ENCODE data around the gene TMC6. TPM values are rescaled to one million over a fixed set of nuclear protein-coding genes. Genes with fewer than 3 reads are reported as not detected.

Gene TMC6
- polyA plus RNA-seq, 1 donor (not counting 4 experiments of a cell fraction or from before 2014, with no cell fraction given) = 20.4 TPM

DNA sequence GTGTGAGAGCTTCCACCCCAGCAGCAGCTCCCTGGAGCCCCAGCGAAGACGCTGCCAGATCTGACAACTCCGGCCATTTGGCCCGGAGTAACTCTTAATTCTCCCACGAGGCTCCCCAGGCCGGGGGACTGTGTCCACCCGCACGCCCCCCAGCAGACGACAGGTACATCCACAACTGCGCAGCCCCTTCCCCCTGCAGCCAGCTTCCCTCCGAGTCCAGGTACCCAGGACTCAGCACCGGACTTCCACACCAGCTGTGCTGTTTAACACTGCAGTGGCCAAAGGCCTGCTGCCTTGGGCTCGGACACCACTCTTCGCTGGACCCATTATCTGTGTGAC lies 47.1 kb upstream of the TMC6 start:
- dilution Hi-C loops (cut with MboI; ENCODE audit: extremely low pct_ligation_motif_present, low sequenced_read_pairs) = no loop called here
- no peaks in the 10 kb centered on the region for H3K9me1 ChIP-seq (ENCODE audit: control insufficient read depth, extremely low read depth, insufficient read depth, low read length)
- H3K4me1 ChIP-seq (ENCODE audit: control insufficient read depth, extremely low read depth, insufficient read depth, low read length) = peaks cover 15% of the 10 kb centered on the region
- DNase-seq (ENCODE audit: low read depth, low spot score) = no peak
- H3K9ac ChIP-seq (ENCODE audit: control insufficient read depth, extremely low read depth, insufficient read depth, low read length) = no peak overlapping the region
- H3K4me2 ChIP-seq (ENCODE audit: control insufficient read depth, extremely low read depth, insufficient read depth, low read depth, low read length) = no peak overlapping the region
- H3K9me3 ChIP-seq (ENCODE audit: control insufficient read depth, low read depth, low read length) = no peaks in the 10 kb centered on the region
- H4K20me1 ChIP-seq (ENCODE audit: control insufficient read depth, extremely low read depth, insufficient read depth, low read length) = no peaks in the 10 kb centered on the region
- no peak for TF ChIP-seq EZH2 (IDR thresholded peaks at IDR 0.05; ENCODE audit: low read length)
- TF ChIP-seq, protein P1, sequence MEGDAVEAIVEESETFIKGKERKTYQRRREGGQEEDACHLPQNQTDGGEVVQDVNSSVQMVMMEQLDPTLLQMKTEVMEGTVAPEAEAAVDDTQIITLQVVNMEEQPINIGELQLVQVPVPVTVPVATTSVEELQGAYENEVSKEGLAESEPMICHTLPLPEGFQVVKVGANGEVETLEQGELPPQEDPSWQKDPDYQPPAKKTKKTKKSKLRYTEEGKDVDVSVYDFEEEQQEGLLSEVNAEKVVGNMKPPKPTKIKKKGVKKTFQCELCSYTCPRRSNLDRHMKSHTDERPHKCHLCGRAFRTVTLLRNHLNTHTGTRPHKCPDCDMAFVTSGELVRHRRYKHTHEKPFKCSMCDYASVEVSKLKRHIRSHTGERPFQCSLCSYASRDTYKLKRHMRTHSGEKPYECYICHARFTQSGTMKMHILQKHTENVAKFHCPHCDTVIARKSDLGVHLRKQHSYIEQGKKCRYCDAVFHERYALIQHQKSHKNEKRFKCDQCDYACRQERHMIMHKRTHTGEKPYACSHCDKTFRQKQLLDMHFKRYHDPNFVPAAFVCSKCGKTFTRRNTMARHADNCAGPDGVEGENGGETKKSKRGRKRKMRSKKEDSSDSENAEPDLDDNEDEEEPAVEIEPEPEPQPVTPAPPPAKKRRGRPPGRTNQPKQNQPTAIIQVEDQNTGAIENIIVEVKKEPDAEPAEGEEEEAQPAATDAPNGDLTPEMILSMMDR (optimal IDR thresholded peaks at IDR 0.05 in 1 of 3, IDR thresholded peaks at IDR 0.05 in 1 of 3, conservative IDR thresholded peaks at IDR 0.05 in 1 of 3; ENCODE audit: extremely low read depth in 1 of 3, insufficient read depth in 2 of 3, low read length in 3 of 3) = no peak
- no peak overlapping the region for H3K4me3 ChIP-seq (ENCODE audit: control insufficient read depth in 2 of 3, extremely low read depth in 1 of 3, insufficient read depth in 2 of 3, low read depth in 1 of 3, low read length in 3 of 3)
- no peak overlapping the region for H3K27ac ChIP-seq (ENCODE audit: control insufficient read depth, insufficient read depth, low read length)
- H3K27me3 ChIP-seq (ENCODE audit: control insufficient read depth, extremely low read depth, insufficient read depth, low read length) = no peaks in the 10 kb centered on the region
- no peak overlapping the region for H2AFZ ChIP-seq (ENCODE audit: control insufficient read depth, low read length)
- H3K36me3 ChIP-seq (ENCODE audit: control insufficient read depth in 2 of 2, extremely low read depth in 1 of 2, insufficient read depth in 2 of 2, low read length in 2 of 2) = peaks cover 16 to 32% of the 10 kb centered on the region in 2 experiments
- no peak for FAIRE-seq
- no peaks in the 10 kb centered on the region for H3K79me2 ChIP-seq (ENCODE audit: control insufficient read depth, insufficient read depth, low read length)

DNA sequence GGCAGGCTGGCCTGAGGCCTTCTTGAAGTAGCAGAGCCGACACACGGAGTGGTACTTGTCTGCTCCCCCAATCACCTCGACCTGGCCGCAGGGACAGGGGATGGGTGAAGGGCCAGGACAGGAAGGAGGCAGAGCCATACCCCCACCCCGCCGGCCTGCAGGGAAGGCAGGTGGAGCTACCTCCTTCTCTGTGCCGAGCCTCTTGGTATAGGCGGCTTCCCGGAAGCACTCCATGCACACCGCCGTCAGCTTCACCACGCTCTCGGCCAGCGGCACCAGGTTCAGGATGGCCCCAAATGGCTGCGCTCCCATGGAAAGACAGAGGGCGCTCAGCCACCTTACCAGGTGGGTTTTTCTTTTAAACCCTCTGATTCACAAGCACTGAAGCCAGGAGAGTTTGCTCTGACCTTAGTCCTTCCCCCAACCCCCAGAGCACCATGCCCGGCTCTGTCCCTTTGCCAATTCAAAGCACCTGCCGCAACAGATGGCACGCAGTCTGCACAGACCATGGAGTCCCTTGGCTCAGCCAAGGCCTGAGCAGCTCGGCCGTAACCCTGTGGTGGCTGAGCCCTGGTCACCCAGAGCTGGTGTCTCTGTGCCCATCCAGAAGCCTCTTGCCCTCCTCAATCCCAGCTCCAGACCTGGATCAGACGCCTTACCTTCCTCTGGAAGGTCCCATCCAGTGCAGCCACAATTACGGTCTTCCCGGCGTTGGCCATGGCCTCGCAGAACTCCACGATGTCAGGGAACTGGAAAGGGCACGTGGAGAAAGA lies 46.5 kb upstream of the TMC6 start:
- TF ChIP-seq, protein P1 (optimal IDR thresholded peaks at IDR 0.05 in 1 of 3, IDR thresholded peaks at IDR 0.05 in 1 of 3, conservative IDR thresholded peaks at IDR 0.05 in 1 of 3; ENCODE audit: extremely low read depth in 1 of 3, insufficient read depth in 2 of 3, low read length in 3 of 3) = peak in 2 of 3 experiments; percentile 4 to 34
- TF ChIP-seq EZH2 (IDR thresholded peaks at IDR 0.05; ENCODE audit: low read length) = no peak
- H3K36me3 ChIP-seq (ENCODE audit: control insufficient read depth in 2 of 2, extremely low read depth in 1 of 2, insufficient read depth in 2 of 2, low read length in 2 of 2) = peaks cover 16 to 30% of the 10 kb centered on the region in 2 experiments
- no peak for DNase-seq (ENCODE audit: low read depth, low spot score)

More for the DNA sequence above, 46.5 kb upstream of the TMC6 start:
- Histone ChIP-seq H3K4me2 (ENCODE audit: control insufficient read depth, extremely low read depth, insufficient read depth, low read depth, low read length) (no peak overlapping the region), H3K4me1 (ENCODE audit: control insufficient read depth, extremely low read depth, insufficient read depth, low read length) (peaks cover 15% of the 10 kb centered on the region), H3K9ac (ENCODE audit: control insufficient read depth, extremely low read depth, insufficient read depth, low read length) (no peak overlapping the region), H3K4me3 (ENCODE audit: control insufficient read depth in 2 of 3, extremely low read depth in 1 of 3, insufficient read depth in 2 of 3, low read depth in 1 of 3, low read length in 3 of 3) (no peak overlapping the region), H3K27ac (ENCODE audit: control insufficient read depth, insufficient read depth, low read length) (no peak overlapping the region), H3K9me3 (ENCODE audit: control insufficient read depth, low read depth, low read length) (no peaks in the 10 kb centered on the region), H3K79me2 (ENCODE audit: control insufficient read depth, insufficient read depth, low read length) (no peaks in the 10 kb centered on the region), H3K9me1 (ENCODE audit: control insufficient read depth, extremely low read depth, insufficient read depth, low read length) (no peaks in the 10 kb centered on the region), H3K27me3 (ENCODE audit: control insufficient read depth, extremely low read depth, insufficient read depth, low read length) (no peaks in the 10 kb centered on the region), H2AFZ (ENCODE audit: control insufficient read depth, low read length) (no peak overlapping the region), H4K20me1 (ENCODE audit: control insufficient read depth, extremely low read depth, insufficient read depth, low read length) (no peaks in the 10 kb centered on the region)
- dilution Hi-C loops (cut with MboI; ENCODE audit: extremely low pct_ligation_motif_present, low sequenced_read_pairs) = no loop called here
- no peak for FAIRE-seq

Data from keratinocyte (primary cell).